Measurements from ENCODE around the gene EXD2.

DNA sequence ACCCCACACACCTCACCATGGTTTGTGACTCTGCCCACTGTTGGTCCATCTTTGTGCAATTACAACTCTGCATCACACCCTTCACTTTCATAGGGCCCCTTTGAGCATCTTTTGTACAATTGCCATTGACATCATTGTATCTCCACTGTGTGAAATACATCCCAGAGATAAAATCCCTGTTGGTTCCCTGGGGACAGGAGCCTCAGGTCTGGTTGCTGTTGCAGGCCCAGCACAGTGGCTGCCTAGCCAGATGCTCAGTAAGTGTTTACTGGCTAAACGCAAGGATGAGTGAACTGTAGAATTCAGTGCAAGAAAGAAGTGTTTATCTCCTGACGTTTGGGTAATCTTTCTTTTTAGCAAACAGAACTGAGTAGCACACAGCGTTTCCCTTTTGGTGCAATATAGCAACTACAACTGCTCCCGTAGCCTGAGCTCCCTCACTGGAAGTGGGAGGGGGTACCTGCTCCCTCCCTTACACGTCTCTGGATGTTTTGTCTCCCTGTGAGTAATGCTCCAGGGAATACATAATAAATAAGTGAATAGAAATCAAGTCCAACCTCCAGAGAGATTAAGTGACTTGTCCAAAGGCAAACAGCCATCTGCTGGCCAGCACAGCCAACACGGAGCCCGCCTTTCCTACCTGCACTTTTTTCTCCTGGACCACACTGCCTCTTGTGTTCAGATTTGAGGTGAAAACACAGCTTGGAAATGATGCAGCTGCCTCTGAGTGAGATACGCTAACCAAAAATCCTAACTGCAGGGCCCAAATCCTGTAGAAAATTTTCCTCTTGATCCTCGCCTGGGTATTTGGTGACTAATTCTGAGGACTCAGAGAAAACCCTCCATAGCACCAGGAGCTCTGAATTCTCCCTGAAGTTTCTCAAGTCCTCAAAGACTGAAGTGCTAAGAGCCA is 96.1 kb downstream of the EXD2 start:
- TF ChIP-seq, protein P1, sequence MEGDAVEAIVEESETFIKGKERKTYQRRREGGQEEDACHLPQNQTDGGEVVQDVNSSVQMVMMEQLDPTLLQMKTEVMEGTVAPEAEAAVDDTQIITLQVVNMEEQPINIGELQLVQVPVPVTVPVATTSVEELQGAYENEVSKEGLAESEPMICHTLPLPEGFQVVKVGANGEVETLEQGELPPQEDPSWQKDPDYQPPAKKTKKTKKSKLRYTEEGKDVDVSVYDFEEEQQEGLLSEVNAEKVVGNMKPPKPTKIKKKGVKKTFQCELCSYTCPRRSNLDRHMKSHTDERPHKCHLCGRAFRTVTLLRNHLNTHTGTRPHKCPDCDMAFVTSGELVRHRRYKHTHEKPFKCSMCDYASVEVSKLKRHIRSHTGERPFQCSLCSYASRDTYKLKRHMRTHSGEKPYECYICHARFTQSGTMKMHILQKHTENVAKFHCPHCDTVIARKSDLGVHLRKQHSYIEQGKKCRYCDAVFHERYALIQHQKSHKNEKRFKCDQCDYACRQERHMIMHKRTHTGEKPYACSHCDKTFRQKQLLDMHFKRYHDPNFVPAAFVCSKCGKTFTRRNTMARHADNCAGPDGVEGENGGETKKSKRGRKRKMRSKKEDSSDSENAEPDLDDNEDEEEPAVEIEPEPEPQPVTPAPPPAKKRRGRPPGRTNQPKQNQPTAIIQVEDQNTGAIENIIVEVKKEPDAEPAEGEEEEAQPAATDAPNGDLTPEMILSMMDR (IDR thresholded peaks at IDR 0.05; ENCODE audit: insufficient read depth, low read length) = no peak
- TF ChIP-seq POLR2AphosphoS5 (IDR thresholded peaks at IDR 0.05; ENCODE audit: low read depth) = no peak
